HepG2 (cell line): ENCODE measurements around the gene MRGPRE. TPM values are rescaled to one million over a fixed set of nuclear protein-coding genes. Genes with fewer than 3 reads are reported as not detected.

Experiments
- ATAC-seq: fragments of 200-7000 bp; cut with Tn5 transposase; 3 replicates; pipeline ENCODE4 v1.9.1; 2020; ENCODE audit warnings: mild to moderate bottlenecking, moderate library complexity
- BruUV-seq: library from RNA; stranded (reverse); fragments of 400-500 nt; replicated peaks from 2 replicates; lab custom pipeline; 2021; lab: Mats Ljungman, UMichigan
- CTCF ChIA-PET: fragments of 300-600 bp; formaldehyde crosslinking; extraction: SDS; loops from one replicate; lab custom pipeline; 2021; ENCODE audit warnings: low total read pairs, inconsistent platforms, low intra/inter-chr PET ratio; lab: Yijun Ruan, JAX
- POLR2A ChIA-PET: fragments of 350-600 bp; sonication (Branson Sonifier 250); formaldehyde crosslinking; loops from one replicate; lab custom pipeline; 2020; ENCODE audit warnings: antibody characterized with exemption, inconsistent platforms; lab: Yijun Ruan, JAX
- DNase-seq: peaks from one replicate; pipeline ENCODE4 v3.0.0-alpha.2; 2015; ENCODE audit warnings: low spot score
- FAIRE-seq: peaks from 3 replicates; lab custom pipeline; 2011; peaks lifted over from hg19 to GRCh38; lab: Jason Lieb, UNC
- H2AFZ ChIP-seq: one replicate; pipeline ENCODE4 v1.6.1; 2011; ENCODE audit warnings: low read length, inconsistent platforms
- H3K27ac ChIP-seq: fragments of 300-600 bp; 3 replicates; pipeline ENCODE4 v1.8.0; 2011; ENCODE audit warnings: mixed run types, mild to moderate bottlenecking, mixed read lengths, low read length, inconsistent platforms; ENCODE audit not compliant: insufficient read depth; ENCODE audit errors: extremely low read length
- H3K27me3 ChIP-seq, 2 experiments: fragments of 200-600 bp in 1 of 2; 2 replicates in 1 of 2; 3 replicates in 1 of 2; pipeline versions ENCODE4 v1.6.0 to v1.8.0; 2011; ENCODE audit warnings: low read length in 2 of 2, mild to moderate bottlenecking in 2 of 2, moderate library complexity in 2 of 2, inconsistent platforms in 1 of 2; ENCODE audit not compliant: insufficient read depth in 2 of 2, control insufficient read depth in 1 of 2
- H3K36me3 ChIP-seq, 2 experiments: fragments of 200-600 bp in 1 of 2; replicated peaks in 1 of 2; 2 replicates in 1 of 2; 3 replicates in 1 of 2; pipeline versions ENCODE4 v1.5.1 to v1.8.0; 2011; ENCODE audit warnings: low read length in 2 of 2, inconsistent platforms in 1 of 2; ENCODE audit not compliant: insufficient read depth in 2 of 2, control insufficient read depth in 1 of 2
- H3K4me1 ChIP-seq: 2 replicates; pipeline ENCODE4 v1.5.1; 2012; ENCODE audit warnings: low read length, inconsistent platforms; ENCODE audit not compliant: insufficient read depth
- H3K4me2 ChIP-seq: 2 replicates; pipeline ENCODE4 v1.6.0; 2011; ENCODE audit warnings: low read depth, low read length, inconsistent platforms
- H3K4me3 ChIP-seq, 3 experiments: fragments of 200-600 bp in 1 of 3; sonication (generic), shearing (Covaris generic) in 1 of 3; replicated peaks in 1 of 3; 2 replicates each; pipeline ENCODE4 v1.5.1; 2011 to 2016; ENCODE audit warnings: low read length in 3 of 3, inconsistent platforms in 2 of 3, low read depth in 2 of 3, mild to moderate bottlenecking in 2 of 3, control low read depth in 1 of 3, mixed read lengths in 1 of 3; ENCODE audit not compliant: insufficient read depth in 1 of 3
- H3K79me2 ChIP-seq: one replicate; pipeline ENCODE4 v1.6.1; 2011; ENCODE audit warnings: low read length, inconsistent platforms; ENCODE audit not compliant: insufficient read depth
- H3K9ac ChIP-seq: 2 replicates; pipeline ENCODE4 v1.6.0; 2011; ENCODE audit warnings: mild to moderate bottlenecking, low read depth, low read length, inconsistent platforms; ENCODE audit not compliant: insufficient read depth
- H3K9me3 ChIP-seq: 2 replicates; pipeline ENCODE4 v1.5.1; 2012; ENCODE audit warnings: mild to moderate bottlenecking, low read length
- H4K20me1 ChIP-seq: 2 replicates; pipeline ENCODE4 v1.6.0; 2011; ENCODE audit warnings: inconsistent platforms, mild to moderate bottlenecking, low read length, moderate library complexity; ENCODE audit not compliant: insufficient read depth
- MEF2D ChIP-seq: sonication (generic); formaldehyde crosslinking; IDR thresholded peaks from 2 replicates; pipeline ENCODE4 v1.5.1; 2020; ENCODE audit warnings: mild to moderate bottlenecking, missing genetic modification reagents
- NBN ChIP-seq: fragments of 450-650 bp; conservative IDR thresholded peaks from 2 replicates; pipeline ENCODE4 v1.6.1; 2017
- POLR2AphosphoS2 ChIP-seq: IDR thresholded peaks from 2 replicates; pipeline ENCODE4 v1.6.1; 2011; ENCODE audit warnings: low read depth, low read length, improper control_type of control experiment
- RFX3 ChIP-seq: IDR thresholded peaks from 2 replicates; pipeline ENCODE4 v1.6.1; 2016; ENCODE audit warnings: missing biosample characterization, missing genetic modification reagents
- ZNF546 ChIP-seq: sonication (generic); formaldehyde crosslinking; conservative IDR thresholded peaks from 2 replicates; pipeline ENCODE4 v1.8.1; 2023; ENCODE audit warnings: mild to moderate bottlenecking, missing genetic modification reagents
- ZNF629 ChIP-seq: sonication (generic); formaldehyde crosslinking; conservative IDR thresholded peaks from 2 replicates; pipeline ENCODE4 v1.5.0; 2020; ENCODE audit warnings: missing genetic modification reagents
- ZNF720 ChIP-seq: sonication (generic); formaldehyde crosslinking; IDR thresholded peaks from 2 replicates; pipeline ENCODE4 v1.4.0; 2020; ENCODE audit warnings: missing genetic modification reagents
- WGBS: methylation state at CpG from one replicate; pipeline ENCODE4 v1.1.6; 2017; ENCODE audit warnings: low lambda C conversion rate; 5-methylcytosine and 5-hydroxymethylcytosine counted together
- in situ Hi-C: cut with HindIII; loops from 2 replicates; pipeline ENCODE4 v1.10.0; 2017; ENCODE audit warnings: low pct_unique_long_range_greater_than_20kb; ENCODE audit not compliant: extremely low pct_ligation_motif_present
- intact Hi-C: fragments of 100-400 bp; cut with micrococcal nuclease; formaldehyde crosslinking; loops from one replicate; pipeline ENCODE4 v1.10.0; 2022; ENCODE audit not compliant: unreplicated experiment
- polyA plus RNA-seq, 8 experiments: library from polyadenylated mRNA; depleted of rRNA in 3 of 8; stranded (reverse) in 7 of 8; unstranded in 1 of 8; fragments of >200 nt; fragmentation: Illumina TruSeq in 4 of 8; extraction: Trizol in 4 of 8; gene quantifications; 2 replicates each; pipeline versions ENCODE4 v1.2.1 to v1.2.3, GENCODE V29; 2011 to 2016; ENCODE audit warnings: low read depth in 4 of 8, missing spikeins in 1 of 8, mixed read lengths in 1 of 8; ENCODE audit not compliant: insufficient read depth in 1 of 8
- total RNA-seq, 5 experiments: library from RNA; depleted of rRNA; stranded (reverse); fragments of >200 nt; fragmentation: Illumina TruSeq; extraction: Trizol; gene quantifications; 2 replicates each; pipeline ENCODE4 v1.2.3, GENCODE V29; 2016; ENCODE audit warnings: low read depth in 1 of 5

Gene MRGPRE
- total and polyA plus RNA-seq, 2 of the 13 experiments (the other 11 are each of a cell fraction or from before 2014, with no cell fraction given) = not detected

DNA sequence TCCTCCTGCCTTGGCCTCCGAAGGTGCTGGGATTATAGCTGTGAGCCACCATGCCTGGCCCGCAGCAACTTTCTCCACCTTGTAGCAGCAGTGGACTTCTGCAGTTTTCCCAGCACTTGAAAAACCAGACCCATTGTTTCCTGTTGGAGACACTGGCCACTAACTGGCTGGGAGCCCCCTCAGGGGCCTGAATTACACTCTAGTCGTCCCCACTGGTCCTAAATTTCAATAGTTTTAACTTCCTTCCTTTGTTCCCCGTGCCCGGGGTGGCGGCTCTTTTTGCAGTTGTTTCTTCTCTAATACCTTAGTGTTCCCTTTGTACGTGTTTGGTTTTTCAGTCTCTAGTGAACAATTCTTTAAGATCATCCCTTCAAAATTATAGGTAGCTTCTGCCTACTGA lies 2.6 kb upstream of the MRGPRE start:
- no peaks in the 10 kb centered on the region for H3K9me3 ChIP-seq
- in situ Hi-C loops = no loop called here
- H3K4me1 ChIP-seq = no peaks in the 10 kb centered on the region
- ATAC-seq (no peak), DNase-seq (no peak), FAIRE-seq (no peak)
- H4K20me1 ChIP-seq = no peaks in the 10 kb centered on the region
- 10% methylated on average over 6 of the region's 7 CpGs for WGBS
- CTCF ChIA-PET = no interaction called here
- intact Hi-C loops = no loop called here
- BruUV-seq = no TSS peak
- H2AFZ ChIP-seq = no peak overlapping the region
- no peak overlapping the region for H3K27ac ChIP-seq
- no peak overlapping the region for H3K4me2 ChIP-seq
- H3K9ac ChIP-seq = no peak overlapping the region
- POLR2A ChIA-PET = no interaction called here
- TF ChIP-seq ZNF629 (CRISPR knock-in tag) (no peak), ZNF720 (CRISPR knock-in tag) (no peak), POLR2AphosphoS2 (no peak)
- H3K36me3 ChIP-seq = no peaks in the 10 kb centered on the region
- H3K4me3 ChIP-seq = no peak overlapping the region
- peaks cover 8 to 51% of the 10 kb centered on the region in 2 experiments for H3K27me3 ChIP-seq
- H3K79me2 ChIP-seq = no peaks in the 10 kb centered on the region

DNA sequence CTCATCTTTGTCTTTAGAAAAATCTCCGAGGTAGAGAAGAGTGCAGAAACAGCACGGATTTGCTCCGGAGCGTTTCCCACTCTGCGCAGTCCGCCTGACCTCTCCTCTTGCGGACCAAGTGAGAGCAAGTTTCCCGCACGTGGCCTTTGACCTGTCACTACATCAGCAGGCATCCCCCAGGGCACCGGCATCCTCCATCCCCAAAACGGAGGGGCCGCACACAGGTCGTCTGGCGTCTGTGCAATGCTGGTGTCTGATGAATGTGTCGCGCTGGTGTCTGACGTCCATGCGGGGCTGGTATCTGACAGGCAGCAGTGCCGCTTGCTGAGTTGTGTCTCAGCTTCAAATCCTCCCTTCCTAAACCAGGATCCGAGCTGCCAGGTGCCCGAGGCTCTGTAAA lies 739 bp upstream of the MRGPRE start:
- no peaks in the 10 kb centered on the region for H3K79me2 ChIP-seq

More for the DNA sequence above, 739 bp upstream of the MRGPRE start:
- H3K4me3 ChIP-seq = no peak overlapping the region
- no TSS peak for BruUV-seq
- TF ChIP-seq NBN = no peak
- TF ChIP-seq ZNF546 = no peak
- no peak for TF ChIP-seq MEF2D (CRISPR knock-in tag)
- TF ChIP-seq RFX3 = no peak
- TF ChIP-seq, all 625 proteins: peak for 0
- Histone ChIP-seq H3K4me2 (no peak overlapping the region), H2AFZ (no peak overlapping the region), H4K20me1 (no peaks in the 10 kb centered on the region), H3K9me3 (no peaks in the 10 kb centered on the region), H3K4me1 (no peaks in the 10 kb centered on the region), H3K27me3 (peaks cover 10 to 60% of the 10 kb centered on the region in 2 experiments), H3K9ac (no peak overlapping the region), H3K36me3 (no peaks in the 10 kb centered on the region), H3K27ac (no peak overlapping the region)
- DNase-seq (no peak), ATAC-seq (no peak), FAIRE-seq (no peak)
- ChIA-PET CTCF (no interaction called here), POLR2A (no interaction called here)
- 51% methylated on average over 10 of the region's 21 CpGs for WGBS
- intact Hi-C loops (no loop called here), in situ Hi-C loops (no loop called here)
